IMR-90 (cell line): ENCODE results near the gene FYB2. TPM values are rescaled to one million over a fixed set of nuclear protein-coding genes. Genes with fewer than 3 reads are reported as not detected.

ENCODE experiments used
- ATAC-seq: fragments of 200-7000 bp; cut with Tn5 transposase; 2 replicates; pipeline ENCODE4 v1.9.1; 2020; ENCODE audit warnings: low read depth, mild to moderate bottlenecking, moderate library complexity
- BruUV-seq: library from RNA; stranded (reverse); fragments of 400-500 nt; replicated peaks from 2 replicates; lab custom pipeline; 2021; lab: Mats Ljungman, UMichigan
- CTCF ChIA-PET: fragments of 300-600 bp; formaldehyde crosslinking; extraction: SDS; loops from one replicate; lab custom pipeline; 2021; ENCODE audit warnings: antibody characterized with exemption; lab: Yijun Ruan, JAX
- POLR2A ChIA-PET: fragments of 300-600 bp; sonication (Branson Sonifier 250); formaldehyde crosslinking; loops from one replicate; lab custom pipeline; 2022; ENCODE audit warnings: antibody characterized with exemption; ENCODE audit not compliant: unreplicated experiment; lab: Charles Lee
- DNase-seq: peaks from one replicate; pipeline ENCODE4 v3.0.0; 2013
- H2AFZ ChIP-seq: replicated peaks from 2 replicates; pipeline ENCODE3; 2013; ENCODE audit warnings: low read length, mild to moderate bottlenecking; ENCODE audit not compliant: poor library complexity
- H2AK5ac ChIP-seq: 2 replicates; pipeline ENCODE4 v1.6.1; 2013; ENCODE audit warnings: low read depth, low read length, inconsistent platforms
- H2AK9ac ChIP-seq: replicated peaks from 2 replicates; pipeline ENCODE3; 2013; ENCODE audit warnings: mild to moderate bottlenecking, low read depth, low read length, moderate library complexity; ENCODE audit not compliant: poor library complexity
- H2BK120ac ChIP-seq: 2 replicates; pipeline ENCODE4 v1.6.1; 2013; ENCODE audit warnings: low read depth, low read length, inconsistent platforms
- H2BK15ac ChIP-seq: 3 replicates; pipeline ENCODE4 v1.6.1; 2013; ENCODE audit warnings: low read depth, low read length, inconsistent platforms
- H2BK20ac ChIP-seq: 2 replicates; pipeline ENCODE4 v1.6.1; 2013; ENCODE audit warnings: low read depth, mild to moderate bottlenecking, inconsistent platforms, low read length, moderate library complexity
- H2BK5ac ChIP-seq: 2 replicates; pipeline ENCODE4 v1.6.1; 2013; ENCODE audit warnings: mild to moderate bottlenecking, low read depth, low read length, inconsistent platforms; ENCODE audit not compliant: poor library complexity, severe bottlenecking
- H3K14ac ChIP-seq: replicated peaks from 2 replicates; pipeline ENCODE4 v1.6.1; 2013; ENCODE audit warnings: low read depth, low read length, inconsistent platforms
- H3K18ac ChIP-seq: 2 replicates; pipeline ENCODE4 v1.6.1; 2013; ENCODE audit warnings: low read depth, low read length, control low read depth
- H3K23ac ChIP-seq: 2 replicates; pipeline ENCODE4 v1.6.1; 2013; ENCODE audit warnings: low read depth, low read length, inconsistent platforms
- H3K27ac ChIP-seq: 2 replicates; pipeline ENCODE4 v1.5.1; 2013; ENCODE audit warnings: mild to moderate bottlenecking, control low read depth, low read length; ENCODE audit not compliant: insufficient read depth
- H3K27me3 ChIP-seq: 2 replicates; pipeline ENCODE4 v1.6.1; 2013; ENCODE audit warnings: low read length; ENCODE audit not compliant: control insufficient read depth, insufficient read depth
- H3K36me3 ChIP-seq: 2 replicates; pipeline ENCODE4 v1.6.1; 2013; ENCODE audit warnings: low read length, mixed read lengths; ENCODE audit not compliant: control insufficient read depth, insufficient read depth
- H3K4ac ChIP-seq: 2 replicates; pipeline ENCODE4 v1.6.1; 2013; ENCODE audit warnings: low read depth, low read length, inconsistent platforms
- H3K4me1 ChIP-seq: 2 replicates; pipeline ENCODE4 v1.6.1; 2013; ENCODE audit warnings: low read length, mixed read lengths; ENCODE audit not compliant: control insufficient read depth, insufficient read depth
- H3K4me2 ChIP-seq: 2 replicates; pipeline ENCODE4 v1.6.1; 2013; ENCODE audit warnings: low read depth, mild to moderate bottlenecking, control low read depth, low read length, moderate library complexity
- H3K4me3 ChIP-seq: 2 replicates; pipeline ENCODE4 v1.5.1; 2013; ENCODE audit warnings: low read depth, mild to moderate bottlenecking, control low read depth, low read length, moderate library complexity; ENCODE audit not compliant: insufficient read depth
- H3K56ac ChIP-seq: 2 replicates; pipeline ENCODE4 v1.6.1; 2013; ENCODE audit warnings: low read length, inconsistent platforms; ENCODE audit not compliant: insufficient read depth; ENCODE audit errors: extremely low read depth
- H3K79me1 ChIP-seq, 2 experiments: 2 replicates each; pipeline ENCODE4 v1.6.1; 2013; ENCODE audit warnings: low read length in 2 of 2, inconsistent platforms in 1 of 2, low read depth in 1 of 2
- H3K9ac ChIP-seq: 2 replicates; pipeline ENCODE4 v1.6.1; 2013; ENCODE audit warnings: low read depth, low read length, control low read depth
- H3K9me1 ChIP-seq: 2 replicates; pipeline ENCODE4 v1.6.1; 2013; ENCODE audit warnings: low read length, inconsistent platforms; ENCODE audit not compliant: insufficient read depth
- H3K9me3 ChIP-seq: 2 replicates; pipeline ENCODE4 v1.6.1; 2013; ENCODE audit warnings: low read length; ENCODE audit not compliant: control insufficient read depth, insufficient read depth
- H4K20me1 ChIP-seq: 2 replicates; pipeline ENCODE4 v1.6.1; 2013; ENCODE audit warnings: low read length, inconsistent platforms; ENCODE audit not compliant: insufficient read depth
- H4K5ac ChIP-seq: 2 replicates; pipeline ENCODE4 v1.6.1; 2013; ENCODE audit warnings: mild to moderate bottlenecking, low read depth, low read length, control low read depth
- H4K8ac ChIP-seq, 2 experiments: 2 replicates each; pipeline ENCODE4 v1.6.1; 2013; ENCODE audit warnings: low read depth in 2 of 2, low read length in 2 of 2, control low read depth in 1 of 2, inconsistent platforms in 1 of 2
- H4K91ac ChIP-seq: 2 replicates; pipeline ENCODE4 v1.6.1; 2013; ENCODE audit warnings: low read depth, low read length, inconsistent platforms; ENCODE audit not compliant: insufficient read depth
- BHLHE40 ChIP-seq: fragments of 150-350 bp; IDR thresholded peaks from 2 replicates; pipeline ENCODE4 v1.6.1; 2016; ENCODE audit warnings: mild to moderate bottlenecking, low read depth, low read length
- CEBPB ChIP-seq: IDR thresholded peaks from 2 replicates; pipeline ENCODE4 v1.6.1; 2012; ENCODE audit warnings: low read depth, low read length, improper control_type of control experiment
- CHD1 ChIP-seq: IDR thresholded peaks from 2 replicates; pipeline ENCODE4 v1.6.1; 2012; ENCODE audit warnings: low read depth, low read length, improper control_type of control experiment
- CTCF ChIP-seq: conservative IDR thresholded peaks from 2 replicates; pipeline ENCODE4 v1.5.1; 2012; ENCODE audit warnings: mild to moderate bottlenecking, low read depth, low read length, improper control_type of control experiment
- ELK1 ChIP-seq: fragments of 150-350 bp; IDR thresholded peaks from 2 replicates; pipeline ENCODE4 v1.6.1; 2016; ENCODE audit warnings: low read depth, mild to moderate bottlenecking, low read length, moderate library complexity, borderline replicate concordance
- FOS ChIP-seq: fragments of 150-350 bp; IDR thresholded peaks from 2 replicates; pipeline ENCODE4 v1.6.1; 2016; ENCODE audit warnings: low read depth, low read length
- MAFK ChIP-seq: IDR thresholded peaks from 2 replicates; pipeline ENCODE4 v1.6.1; 2012; ENCODE audit warnings: low read depth, low read length, improper control_type of control experiment
- MAZ ChIP-seq: IDR thresholded peaks from 2 replicates; pipeline ENCODE4 v1.6.1; 2012; ENCODE audit warnings: low read depth, mild to moderate bottlenecking, low read length, improper control_type of control experiment, moderate library complexity, borderline replicate concordance
- MXI1 ChIP-seq: IDR thresholded peaks from 2 replicates; pipeline ENCODE4 v1.6.1; 2012; ENCODE audit warnings: low read depth, mild to moderate bottlenecking, low read length, moderate library complexity, borderline replicate concordance
- NFE2L2 ChIP-seq: fragments of 150-350 bp; IDR thresholded peaks from 2 replicates; pipeline ENCODE4 v1.6.1; 2016; ENCODE audit warnings: low read depth, mild to moderate bottlenecking, low read length
- POLR2A ChIP-seq: IDR thresholded peaks from 2 replicates; pipeline ENCODE4 v1.6.1; 2012; ENCODE audit warnings: mild to moderate bottlenecking, low read depth, low read length
- RAD21 ChIP-seq: IDR thresholded peaks from 2 replicates; pipeline ENCODE4 v1.6.1; 2012; ENCODE audit warnings: low read length, improper control_type of control experiment
- RCOR1 ChIP-seq: IDR thresholded peaks from 2 replicates; pipeline ENCODE4 v1.6.1; 2012; ENCODE audit warnings: mild to moderate bottlenecking, low read length, improper control_type of control experiment; ENCODE audit not compliant: insufficient replicate concordance
- RFX5 ChIP-seq: IDR thresholded peaks from 2 replicates; pipeline ENCODE4 v1.8.0; 2012; ENCODE audit warnings: low read depth, mild to moderate bottlenecking, low read length, moderate library complexity
- SMC3 ChIP-seq: fragments of 150-350 bp; IDR thresholded peaks from 2 replicates; pipeline ENCODE4 v1.6.1; 2016; ENCODE audit warnings: low read depth, mild to moderate bottlenecking, antibody characterized with exemption, low read length, moderate library complexity
- USF2 ChIP-seq: fragments of 150-350 bp; IDR thresholded peaks from 2 replicates; pipeline ENCODE4 v1.6.1; 2017; ENCODE audit warnings: mild to moderate bottlenecking, antibody characterized with exemption, low read length, low read depth
- WGBS, 2 experiments: methylation state at CpG; one replicate each; pipeline versions ENCODE4 v1.1.5 to v1.1.7; 2013; ENCODE audit warnings: missing lambda C conversion rate in 2 of 2; ENCODE audit not compliant: insufficient read length in 1 of 2; ENCODE audit errors: extremely low coverage in 2 of 2; 5-methylcytosine and 5-hydroxymethylcytosine counted together
- dilution Hi-C: fragments of 300-500 bp; cut with HindIII; formaldehyde crosslinking; loops from one replicate; pipeline ENCODE4 v1.14.3; 2018; ENCODE audit warnings: low sequenced_read_pairs; ENCODE audit not compliant: unreplicated experiment
- in situ Hi-C: fragments of 300-500 bp; cut with MboI; formaldehyde crosslinking; loops from 3 replicates; pipeline ENCODE4 v1.14.3; 2019; ENCODE audit warnings: low sequenced_read_pairs, inconsistent platforms, mixed read lengths
- intact Hi-C: fragments of 100-400 bp; cut with micrococcal nuclease; formaldehyde crosslinking; loops from 2 replicates; pipeline ENCODE4 v1.10.0; 2022
- polyA plus RNA-seq, 3 experiments: library from polyadenylated mRNA; depleted of rRNA; stranded (reverse); fragments of >200 nt; gene quantifications; 2 replicates each; pipeline ENCODE4 v1.2.3, GENCODE V29; 2012; ENCODE audit warnings: low replicate concordance in 1 of 3
- total RNA-seq: library from RNA; depleted of rRNA; stranded (reverse); fragments of >200 nt; gene quantifications from 2 replicates; pipeline ENCODE4 v1.2.3, GENCODE V29; 2012

The FYB2 gene
- total and polyA plus RNA-seq, 2 of the 4 experiments (the other 2 are of a cell fraction): under 0.01 TPM; not detected in 1

GRCh38 chr1:56774067-56774609 lies 45.1 kb downstream of the FYB2 start:
- Histone ChIP-seq H3K23ac (no peak overlapping the region), H2BK120ac (no peak overlapping the region), H2AK5ac (no peak overlapping the region), H3K4me1 (no peaks in the 10 kb centered on the region), H3K9ac (no peak overlapping the region), H3K9me3 (no peaks in the 10 kb centered on the region), H3K4me2 (no peak overlapping the region), H4K5ac (no peak overlapping the region), H2BK20ac (no peak overlapping the region), H2AFZ (no peak overlapping the region), H3K4ac (no peak overlapping the region), H3K27ac (no peak overlapping the region), H3K36me3 (no peaks in the 10 kb centered on the region), H2BK5ac (no peak overlapping the region), H4K20me1 (no peaks in the 10 kb centered on the region), H3K27me3 (0 out of 2 replicates have a peak, but pooled peaks cover 1% of the 10 kb centered on the region), H3K9me1 (no peaks in the 10 kb centered on the region), H2AK9ac (no peak overlapping the region), H3K14ac (no peak overlapping the region), H4K8ac (no peak overlapping the region), H3K4me3 (no peak overlapping the region), H3K79me1 (no peaks in the 10 kb centered on the region), H3K56ac (no peak overlapping the region), H4K91ac (no peak overlapping the region), H3K18ac (no peak overlapping the region), H2BK15ac (no peak overlapping the region)
- intact Hi-C loops (no loop called here), dilution Hi-C loops (no loop called here), in situ Hi-C loops (no loop called here)
- TF ChIP-seq CEBPB (no peak), BHLHE40 (no peak), NFE2L2 (no peak), CHD1 (no peak), MAFK (no peak), SMC3 (no peak), CTCF (no peak), POLR2A (no peak), MAZ (no peak), USF2 (no peak), MXI1 (no peak), RCOR1 (no peak), ELK1 (no peak), RAD21 (no peak), FOS (no peak), RFX5 (no peak)
- POLR2A ChIA-PET: no interaction called here
- DNase-seq (no peak), ATAC-seq (no peak)
- no TSS peak for BruUV-seq
- CTCF ChIA-PET: no interaction called here
- 100% methylated on average over 2 of the region's 6 CpGs; no CpG with 5 or more reads in 1 of the 2 experiments for WGBS, 2 experiments
